Loucy (cell line): Measurements from ENCODE around the gene USP31.

ENCODE experiments used
- CTCF ChIP-seq: fragments of 200-600 bp; sonication (generic); conservative IDR thresholded peaks from 2 replicates; pipeline ENCODE4 v1.5.1; 2014; ENCODE audit warnings: mild to moderate bottlenecking, antibody characterized with exemption, low read length
- EZH2phosphoT487 ChIP-seq: fragments of 200-600 bp; IDR thresholded peaks from 2 replicates; pipeline ENCODE4 v1.6.1; 2018; ENCODE audit warnings: antibody characterized with exemption, mild to moderate bottlenecking, moderate library complexity, borderline replicate concordance

- no peak for TF ChIP-seq CTCF
- TF ChIP-seq EZH2phosphoT487, result no peak
Measured at GRCh38 chr16:23156946-23157460, 7.8 kb upstream of the USP31 start.
